ENCODE data around the gene SLC38A11.

The SLC38A11 gene

GRCh38 chr2:164847981-164848741 lies 107.2 kb downstream of the SLC38A11 start:
- in situ Hi-C loops (cut with HindIII; ENCODE audit: low sequenced_read_pairs), result no loop called here

DNA sequence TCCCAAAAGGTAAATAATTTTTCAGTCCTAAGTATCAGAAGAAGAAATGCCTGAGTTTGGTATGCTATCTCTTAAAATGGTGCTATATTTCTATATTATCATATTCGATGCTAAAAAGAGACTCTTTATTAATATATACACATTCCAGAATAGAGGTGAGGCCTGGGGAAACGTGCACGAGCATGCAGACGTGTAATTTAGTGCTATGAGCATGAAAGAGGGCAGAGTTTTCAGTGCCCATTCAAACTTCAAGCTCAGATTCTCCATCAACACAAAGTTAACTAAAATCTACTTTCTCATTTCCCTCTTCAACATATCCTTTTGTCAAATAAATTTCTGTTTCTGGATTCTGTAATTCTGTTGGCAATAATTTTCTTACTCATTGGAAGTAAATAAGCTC lies 108.0 kb downstream of the SLC38A11 start:
- in situ Hi-C loops (cut with HindIII; ENCODE audit: low sequenced_read_pairs), result no loop called here

- in situ Hi-C loops (cut with HindIII; ENCODE audit: low sequenced_read_pairs), result no loop called here
Measured at GRCh38 chr2:164846276-164846675, 109.0 kb downstream of the SLC38A11 start.
